Karpas-422 (cell line): ENCODE measurements around the gene ZNF688. TPM values are rescaled to one million over a fixed set of nuclear protein-coding genes. Genes with fewer than 3 reads are reported as not detected.
A peak's percentile ranks its signal among the peaks of the same experiment; 100 is the strongest.

Experiments used
- DNase-seq: peaks from one replicate; pipeline ENCODE4 v3.0.0-alpha.2; 2015
- H2AFZ ChIP-seq: fragments of 200-600 bp; sonication (generic); 2 replicates; pipeline ENCODE4 v1.6.1; 2014; ENCODE audit warnings: antibody characterized with exemption, low read length, mixed read lengths
- H3K27ac ChIP-seq: fragments of 200-600 bp; sonication (generic); 2 replicates; pipeline ENCODE4 v1.5.1; 2014; ENCODE audit warnings: mild to moderate bottlenecking, low read length, moderate library complexity
- H3K27me3 ChIP-seq: fragments of 200-600 bp; sonication (generic); 2 replicates; pipeline ENCODE4 v1.6.1; 2014; ENCODE audit warnings: low read length, mixed read lengths
- H3K36me3 ChIP-seq: fragments of 200-600 bp; sonication (generic); 2 replicates; pipeline ENCODE4 v1.6.1; 2014; ENCODE audit warnings: low read length, mixed read lengths; ENCODE audit not compliant: insufficient read depth
- H3K4me1 ChIP-seq: fragments of 200-600 bp; sonication (generic); 2 replicates; pipeline ENCODE4 v1.6.1; 2014; ENCODE audit warnings: mild to moderate bottlenecking, low read length, mixed read lengths
- H3K4me2 ChIP-seq: fragments of 200-600 bp; sonication (generic); 2 replicates; pipeline ENCODE4 v1.6.1; 2014; ENCODE audit warnings: low read length, low read depth, mild to moderate bottlenecking; ENCODE audit not compliant: poor library complexity, severe bottlenecking
- H3K4me3 ChIP-seq: fragments of 200-600 bp; sonication (generic); 2 replicates; pipeline ENCODE4 v1.5.1; 2014; ENCODE audit warnings: mild to moderate bottlenecking, antibody characterized with exemption, low read length, mixed read lengths
- H3K79me2 ChIP-seq: fragments of 200-600 bp; sonication (generic); 2 replicates; pipeline ENCODE4 v1.6.1; 2014; ENCODE audit warnings: mild to moderate bottlenecking, low read length, mixed read lengths
- H3K9ac ChIP-seq: fragments of 200-600 bp; sonication (generic); 2 replicates; pipeline ENCODE4 v1.6.0; 2014; ENCODE audit warnings: low read length
- H3K9me2 ChIP-seq: fragments of 200-600 bp; sonication (generic), shearing (Covaris generic); replicated peaks from 2 replicates; pipeline ENCODE4 v1.6.0; 2014; ENCODE audit warnings: mild to moderate bottlenecking, low read length, moderate library complexity; ENCODE audit not compliant: insufficient read depth
- H3K9me3 ChIP-seq: fragments of 300-700, 200-600 bp; sonication (generic); 2 replicates; pipeline ENCODE4 v1.6.1; 2014; ENCODE audit warnings: low read length, mixed read lengths
- H4K20me1 ChIP-seq: fragments of 200-600 bp; sonication (generic); 2 replicates; pipeline ENCODE4 v1.6.1; 2014; ENCODE audit warnings: mild to moderate bottlenecking, antibody characterized with exemption, low read length, low read depth; ENCODE audit not compliant: insufficient read depth
- total RNA-seq: library from RNA; depleted of rRNA; stranded (reverse); fragments of >200 nt; shearing (Covaris generic); gene quantifications from 2 replicates; pipeline ENCODE4 v1.2.3, GENCODE V29; 2014; ENCODE audit warnings: low replicate concordance

The ZNF688 gene
- total RNA-seq, 1 experiment from 2014 or later = 18.0 TPM

- Histone ChIP-seq H3K9ac (no peak overlapping the region), H3K9me3 (no peaks in the 10 kb centered on the region), H3K4me3 (no peak overlapping the region), H3K27me3 (no peaks in the 10 kb centered on the region), H3K4me1 (peaks cover 23% of the 10 kb centered on the region), H3K4me2 (no peak overlapping the region), H3K79me2 (peaks cover 16% of the 10 kb centered on the region), H3K9me2 (no peaks in the 10 kb centered on the region), H3K27ac (no peak overlapping the region), H2AFZ (no peak overlapping the region), H3K36me3 (peaks cover 4% of the 10 kb centered on the region; the same call in 1 of the 2 replicates), H4K20me1 (no peaks in the 10 kb centered on the region)
- no peak for DNase-seq
Observed at GRCh38 chr16:30574678-30575077, 3.2 kb upstream of the ZNF688 start.

- DNase-seq = no peak
- H3K4me3 ChIP-seq = peak overlapping the region; percentile 82
- H3K36me3 ChIP-seq = no peaks in the 10 kb centered on the region
- H3K9me2 ChIP-seq = no peaks in the 10 kb centered on the region
- peak overlapping the region; percentile 85 for H3K4me2 ChIP-seq
- H3K4me1 ChIP-seq = peaks cover 23% of the 10 kb centered on the region
- H2AFZ ChIP-seq = peak overlapping the region; percentile 85
- H3K27ac ChIP-seq = peak overlapping the region; percentile 79
- peaks cover 14% of the 10 kb centered on the region for H3K79me2 ChIP-seq
- no peaks in the 10 kb centered on the region for H4K20me1 ChIP-seq
- H3K27me3 ChIP-seq = no peaks in the 10 kb centered on the region
- no peaks in the 10 kb centered on the region for H3K9me3 ChIP-seq
- peak overlapping the region; percentile 86 for H3K9ac ChIP-seq
Observed at GRCh38 chr16:30570636-30571444, 674 bp downstream of the ZNF688 start.

GRCh38 chr16:30569746-30570635 lies 1.5 kb downstream of the ZNF688 start:
- H3K27me3 ChIP-seq = no peaks in the 10 kb centered on the region
- H3K27ac ChIP-seq = no peak overlapping the region
- H3K4me2 ChIP-seq = peak overlapping the region; percentile 85
- H3K9me3 ChIP-seq = no peaks in the 10 kb centered on the region
- H2AFZ ChIP-seq = no peak overlapping the region
- H3K9ac ChIP-seq = no peak overlapping the region
- H3K79me2 ChIP-seq = peaks cover 10% of the 10 kb centered on the region
- peaks cover 20% of the 10 kb centered on the region for H3K4me1 ChIP-seq
- no peaks in the 10 kb centered on the region for H3K9me2 ChIP-seq
- no peaks in the 10 kb centered on the region for H3K36me3 ChIP-seq
- no peak for DNase-seq
- H3K4me3 ChIP-seq = no peak overlapping the region
- no peaks in the 10 kb centered on the region for H4K20me1 ChIP-seq

- Histone ChIP-seq H3K9ac (no peak overlapping the region), H3K4me3 (no peak overlapping the region), H3K27me3 (no peaks in the 10 kb centered on the region), H3K9me3 (no peaks in the 10 kb centered on the region), H3K27ac (no peak overlapping the region), H3K9me2 (no peaks in the 10 kb centered on the region), H2AFZ (no peak overlapping the region), H3K36me3 (no peaks in the 10 kb centered on the region), H4K20me1 (no peaks in the 10 kb centered on the region), H3K4me1 (peaks cover 17% of the 10 kb centered on the region), H3K4me2 (no peak overlapping the region), H3K79me2 (peaks cover 7% of the 10 kb centered on the region)
- DNase-seq = no peak
Observed at GRCh38 chr16:30569281-30569680, 2.2 kb downstream of the ZNF688 start.

DNA sequence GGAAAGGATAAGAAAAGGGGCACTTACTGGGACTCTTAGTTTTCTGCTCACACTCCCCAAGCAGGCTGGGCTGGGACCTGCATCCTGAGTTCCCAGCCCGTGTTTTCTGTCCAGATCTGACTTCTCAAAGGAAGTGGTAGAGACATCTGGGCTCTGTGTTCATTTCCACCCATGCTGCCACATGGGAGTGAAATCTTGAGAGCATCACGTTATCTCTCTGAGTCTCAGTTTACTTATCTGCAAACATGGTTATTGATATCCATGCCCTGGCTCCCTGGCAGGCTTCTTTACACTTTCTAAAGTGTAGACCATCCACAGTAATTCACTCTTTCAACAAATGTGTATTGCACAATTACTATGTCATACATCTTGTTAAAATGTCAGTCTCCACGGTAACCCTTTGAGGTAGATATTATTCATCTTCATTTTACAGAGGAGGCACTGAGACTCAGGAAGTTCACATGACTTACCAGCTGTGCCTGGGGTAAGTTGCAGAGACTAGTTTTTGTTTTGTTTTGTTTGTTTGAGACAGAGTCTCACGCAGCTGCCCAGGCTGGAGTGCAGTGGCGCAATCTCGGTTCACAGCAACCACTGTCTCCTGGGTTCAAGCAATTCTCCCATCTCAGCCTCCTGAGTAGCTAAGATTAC lies 3.4 kb downstream of the ZNF688 start:
- Histone ChIP-seq H3K9me2 (no peaks in the 10 kb centered on the region), H3K4me3 (no peak overlapping the region), H3K27me3 (no peaks in the 10 kb centered on the region), H3K4me1 (peaks cover 12% of the 10 kb centered on the region), H2AFZ (no peak overlapping the region), H3K36me3 (no peaks in the 10 kb centered on the region), H3K9me3 (no peaks in the 10 kb centered on the region), H3K27ac (no peak overlapping the region), H3K9ac (no peak overlapping the region), H3K4me2 (no peak overlapping the region), H4K20me1 (no peaks in the 10 kb centered on the region), H3K79me2 (peaks cover 3% of the 10 kb centered on the region)
- no peak for DNase-seq

DNA sequence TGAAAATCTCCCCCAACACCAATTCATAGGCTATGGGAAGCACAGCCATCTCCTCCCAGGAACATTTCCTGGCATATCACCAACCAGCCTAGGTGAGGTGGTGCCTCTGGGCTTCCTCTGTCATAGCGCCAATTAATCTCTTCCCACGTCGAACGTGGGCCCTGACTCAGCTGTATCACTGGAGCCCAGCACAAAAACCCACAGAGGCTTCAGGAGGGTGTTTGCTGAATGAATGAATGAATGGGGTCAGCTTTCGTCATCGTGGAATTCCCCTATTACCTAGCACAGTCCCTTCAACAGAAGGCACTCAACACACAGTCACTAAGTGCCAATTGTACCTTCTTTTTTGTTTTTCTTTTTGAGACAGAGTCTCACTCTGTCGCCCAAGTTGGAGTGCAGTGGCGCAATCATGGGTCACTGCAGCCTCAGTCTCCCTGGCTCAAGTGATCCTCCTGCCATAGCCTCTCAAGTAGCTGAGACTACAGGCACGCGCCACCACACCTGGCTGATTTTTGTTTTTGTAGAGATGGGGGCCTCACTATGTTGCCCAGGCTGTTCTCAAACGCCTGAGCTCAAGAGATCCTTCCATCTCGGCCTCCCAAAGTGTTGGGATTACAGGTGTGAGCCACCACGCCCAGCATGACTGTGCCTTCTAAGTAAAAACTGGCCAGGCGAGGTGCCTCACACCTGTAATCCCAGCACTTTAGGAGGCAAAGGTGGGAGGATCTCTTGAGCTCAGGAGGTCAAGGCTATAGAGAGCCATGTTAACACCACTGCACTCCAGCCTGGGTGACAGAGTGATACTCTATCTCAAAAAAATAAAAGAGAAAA lies 4.1 kb downstream of the ZNF688 start:
- Histone ChIP-seq H2AFZ (no peak overlapping the region), H3K4me1 (peaks cover 6% of the 10 kb centered on the region), H3K9me2 (no peaks in the 10 kb centered on the region), H3K9me3 (no peaks in the 10 kb centered on the region), H3K4me2 (no peak overlapping the region), H3K4me3 (no peak overlapping the region), H3K79me2 (no peaks in the 10 kb centered on the region), H3K36me3 (no peaks in the 10 kb centered on the region), H3K27me3 (no peaks in the 10 kb centered on the region), H3K27ac (no peak overlapping the region), H3K9ac (no peak overlapping the region), H4K20me1 (no peaks in the 10 kb centered on the region)
- DNase-seq = no peak

DNA sequence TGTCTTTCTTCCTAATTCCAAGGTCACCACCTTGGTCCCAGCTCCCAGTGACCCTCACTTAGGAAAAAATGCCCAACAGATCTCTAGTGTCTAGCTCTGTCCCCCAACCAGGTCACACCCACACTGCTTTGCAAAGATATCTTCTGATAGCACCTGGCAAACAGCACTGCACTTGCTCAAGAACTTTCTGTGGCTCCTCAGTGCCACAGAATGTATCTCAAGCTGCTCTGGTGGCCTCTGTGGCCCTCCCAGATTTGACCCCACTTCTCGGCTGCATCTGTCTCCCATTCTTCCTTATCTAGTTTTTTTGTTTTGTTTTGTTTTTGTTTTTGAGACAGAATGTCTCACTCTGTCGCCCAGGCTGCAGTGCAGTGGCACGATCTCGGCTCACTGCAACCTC lies 5.0 kb downstream of the ZNF688 start:
- Histone ChIP-seq H3K27me3 (no peaks in the 10 kb centered on the region), H4K20me1 (no peaks in the 10 kb centered on the region), H3K9me3 (no peaks in the 10 kb centered on the region), H3K4me1 (peaks cover 6% of the 10 kb centered on the region), H2AFZ (no peak overlapping the region), H3K79me2 (no peaks in the 10 kb centered on the region), H3K9ac (no peak overlapping the region), H3K9me2 (no peaks in the 10 kb centered on the region), H3K27ac (no peak overlapping the region), H3K4me2 (no peak overlapping the region), H3K4me3 (no peak overlapping the region), H3K36me3 (no peaks in the 10 kb centered on the region)
- DNase-seq = no peak
